GM19025 (cell line): Measurements from ENCODE around the gene CFAP107.
"Not testable (repeated sequence)": the region's sequence is repeated elsewhere in the genome, so short reads cannot be mapped to it uniquely, and the experiment has no call there.

Experiments
- ATAC-seq: cut with Tn5 transposase; IDR thresholded peaks from one replicate; pipeline ENCODE4 v1.9.1; 2021; ENCODE audit warnings: mild to moderate bottlenecking, low read depth, moderate library complexity; ENCODE audit not compliant: unreplicated experiment

The CFAP107 gene

DNA sequence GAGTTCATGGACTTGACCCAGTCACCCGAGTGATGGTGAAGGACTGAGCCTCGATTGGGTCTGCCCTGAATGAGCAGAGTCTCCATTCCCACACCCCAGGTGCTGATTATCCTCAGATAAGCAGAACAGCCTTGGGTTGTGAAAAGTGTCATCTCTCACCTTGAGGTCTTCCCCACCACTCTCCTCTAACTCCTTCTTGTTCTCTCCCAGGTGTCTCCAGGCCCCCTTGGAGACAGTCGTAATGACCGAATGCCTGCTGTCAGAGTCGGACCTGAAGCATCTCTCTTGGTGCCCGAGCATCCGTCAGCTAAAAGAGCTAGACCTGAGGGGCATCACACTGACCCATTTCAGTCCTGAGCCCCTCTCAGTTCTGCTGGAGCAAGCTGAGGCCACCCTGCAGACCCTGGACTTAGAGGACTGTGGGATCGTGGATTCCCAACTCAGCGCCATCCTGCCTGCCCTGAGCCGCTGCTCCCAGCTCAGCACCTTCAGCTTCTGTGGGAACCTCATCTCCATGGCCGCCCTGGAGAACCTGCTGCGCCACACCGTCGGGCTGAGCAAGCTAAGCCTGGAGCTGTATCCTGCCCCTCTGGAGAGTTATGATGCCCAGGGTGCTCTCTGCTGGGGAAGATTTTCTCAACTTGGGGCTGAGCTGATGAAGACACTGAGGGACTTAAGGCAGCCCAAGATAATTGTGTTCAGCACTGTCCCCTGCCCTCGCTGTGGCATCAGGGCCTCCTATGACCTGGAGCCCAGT is 31.0 kb downstream of the CFAP107 start:
- ATAC-seq: no peak

DNA sequence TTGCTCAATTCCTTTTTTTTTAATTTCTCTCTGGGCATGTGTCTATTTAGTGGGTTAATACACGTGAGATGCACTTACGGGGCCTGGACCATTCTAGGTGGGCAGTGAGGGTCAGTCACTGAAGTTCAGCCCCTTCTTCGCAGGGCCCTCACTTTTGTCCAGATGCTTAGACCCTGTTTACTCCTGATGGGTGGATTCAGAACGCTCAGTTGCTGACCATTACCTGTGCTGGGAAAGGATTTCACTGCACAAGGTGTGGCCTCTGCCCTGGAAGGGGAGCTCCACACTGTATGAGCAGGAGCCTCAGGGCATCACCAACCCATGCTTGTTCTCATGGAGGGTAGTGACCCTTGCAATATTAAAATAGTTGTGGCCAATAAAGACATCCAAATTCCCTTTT is 32.1 kb downstream of the CFAP107 start:
- no peak for ATAC-seq

DNA sequence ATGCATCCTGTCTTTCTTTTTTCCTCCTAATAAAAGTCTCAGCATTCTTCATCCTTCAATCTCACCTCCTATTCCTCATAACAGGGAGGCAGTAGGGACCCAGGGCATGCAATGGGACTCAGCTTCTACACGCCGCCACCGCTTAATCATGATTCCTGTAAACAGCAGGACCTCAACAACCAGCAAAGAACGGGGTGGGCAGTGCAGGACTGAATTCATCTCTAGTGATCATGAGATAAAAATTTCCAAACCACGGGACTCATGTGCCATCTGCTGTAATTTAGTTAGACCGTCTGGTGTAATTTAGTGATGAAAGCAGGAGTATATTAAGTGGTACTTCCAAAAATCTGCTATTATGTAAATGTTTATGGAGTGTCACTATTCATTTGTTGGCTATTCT is 32.9 kb downstream of the CFAP107 start:
- ATAC-seq: no peak

GRCh38 chr1:12781488-12781887 is 35.5 kb downstream of the CFAP107 start:
- not testable (repeated sequence) for ATAC-seq

DNA sequence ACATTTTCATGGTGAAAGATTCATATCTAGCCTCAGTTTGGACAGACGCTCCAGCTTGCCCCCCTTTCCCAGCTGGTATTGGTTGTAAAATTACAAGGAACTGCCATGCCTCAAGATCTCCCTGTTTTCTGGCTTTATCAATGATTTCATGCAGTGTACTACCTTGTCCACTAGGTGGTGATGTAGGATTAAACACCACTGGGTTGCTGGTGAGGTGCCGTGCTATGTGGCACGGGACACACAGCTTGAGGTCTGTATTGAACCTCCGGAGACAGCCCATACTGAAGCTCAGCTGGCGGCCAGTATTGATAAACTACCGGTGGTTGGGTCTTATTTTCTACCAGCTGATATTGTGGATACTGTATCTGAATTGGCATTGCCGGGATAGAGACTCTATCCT is 37.8 kb downstream of the CFAP107 start:
- not testable (repeated sequence) for ATAC-seq

DNA sequence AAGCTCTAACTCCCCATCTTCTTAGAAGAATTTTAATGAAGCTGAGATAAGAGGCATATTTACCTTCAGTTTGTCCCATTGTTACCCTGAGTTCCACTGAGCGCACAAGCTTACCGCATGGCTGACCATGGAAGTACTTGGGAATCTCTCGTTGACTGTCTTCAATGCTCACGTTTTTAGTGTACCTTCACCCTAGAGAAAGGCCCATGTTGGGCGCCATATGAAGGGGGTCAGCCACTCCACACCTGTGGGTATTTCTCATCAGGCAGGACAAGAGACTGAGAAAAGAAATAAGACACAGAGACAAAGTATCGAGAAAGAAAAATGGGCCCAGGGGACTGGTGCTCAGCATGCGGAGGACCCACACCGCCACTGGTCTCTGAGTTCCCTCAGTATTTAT is 38.7 kb downstream of the CFAP107 start:
- not testable (repeated sequence) for ATAC-seq

- ATAC-seq: not testable (repeated sequence)
Measured at GRCh38 chr1:12791097-12791496, 45.1 kb downstream of the CFAP107 start, which contains the start of gene PRAMEF1. Gene PRAMEF1, plus strand, starts transcription at chr1:12791397. Its CDS starts 1,831 bp downstream, at chr1:12793228.

GRCh38 chr1:12798911-12799310 is 52.9 kb downstream of the CFAP107 start:
- ATAC-seq: no peak

- ATAC-seq: no peak
Measured at GRCh38 chr1:12799730-12800129, 53.7 kb downstream of the CFAP107 start.

- ATAC-seq: no peak
Measured at GRCh38 chr1:12809933-12810332, 63.9 kb downstream of the CFAP107 start.

GRCh38 chr1:12810691-12811408 is 64.8 kb downstream of the CFAP107 start:
- ATAC-seq: no peak

GRCh38 chr1:12811409-12811784 is 65.4 kb downstream of the CFAP107 start:
- no peak for ATAC-seq
